NCI-H1417 treated with DMSO at 0.1 percent for 48 hours (cell line): Measurements from ENCODE around the gene C2CD4C.
"Not testable (repeated sequence)": the region's sequence is repeated elsewhere in the genome, so short reads cannot be mapped to it uniquely, and the experiment has no call there.

ENCODE experiments used
- DNase-seq: peaks from one replicate; lab custom pipeline; 2025; lab: John Stamatoyannopoulos, UW

The C2CD4C gene

GRCh38 chr19:438416-438958, 29.5 kb upstream of the C2CD4C start:
- DNase-seq = no peak

- DNase-seq = no peak
Measured at GRCh38 chr19:437041-437440, 28.1 kb upstream of the C2CD4C start.

- no peak for DNase-seq
Measured at GRCh38 chr19:436413-436950, 27.5 kb upstream of the C2CD4C start.

- no peak for DNase-seq
Measured at GRCh38 chr19:435707-436412, 26.9 kb upstream of the C2CD4C start.

GRCh38 chr19:435056-435706, 26.2 kb upstream of the C2CD4C start:
- DNase-seq = peak; percentile 55

GRCh38 chr19:434152-434960, 25.4 kb upstream of the C2CD4C start:
- no peak for DNase-seq

- no peak for DNase-seq
Measured at GRCh38 chr19:430701-431100, 21.8 kb upstream of the C2CD4C start.

- no peak for DNase-seq
Measured at GRCh38 chr19:428149-428548, 19.2 kb upstream of the C2CD4C start.

GRCh38 chr19:427675-428074, 18.7 kb upstream of the C2CD4C start:
- DNase-seq = not testable (repeated sequence)

- DNase-seq = no peak
Measured at GRCh38 chr19:426725-427445, 17.9 kb upstream of the C2CD4C start.

- DNase-seq = no peak
Measured at GRCh38 chr19:425056-425455, 16.1 kb upstream of the C2CD4C start.

GRCh38 chr19:424546-424945, 15.6 kb upstream of the C2CD4C start:
- DNase-seq = no peak

- no peak for DNase-seq
Measured at GRCh38 chr19:423691-424466, 14.9 kb upstream of the C2CD4C start.

GRCh38 chr19:422917-423226, 13.9 kb upstream of the C2CD4C start:
- DNase-seq = not testable (repeated sequence)

- no peak for DNase-seq
Measured at GRCh38 chr19:422213-422916, 13.4 kb upstream of the C2CD4C start.

GRCh38 chr19:419721-420515, 11.0 kb upstream of the C2CD4C start:
- no peak for DNase-seq

- no peak for DNase-seq
Measured at GRCh38 chr19:418761-419671, 10.1 kb upstream of the C2CD4C start.

- DNase-seq = no peak
Measured at GRCh38 chr19:416416-416815, 7.5 kb upstream of the C2CD4C start.

- DNase-seq = no peak
Measured at GRCh38 chr19:415292-415691, 6.3 kb upstream of the C2CD4C start.
